ENCODE measurements around the gene FCF1. TPM values are rescaled to one million over a fixed set of nuclear protein-coding genes. Genes with fewer than 3 reads are reported as not detected.

FCF1 gene
- total and polyA plus RNA-seq, 9 of the 15 experiments (the other 6 are each of a cell fraction or from before 2014, with no cell fraction given) = 6.8 to 91.9 (median 40.0) TPM

GRCh38 chr14:74702293-74702692 lies 10.7 kb upstream of the FCF1 start (continued):
- TF ChIP-seq ZNF280A (IDR thresholded peaks at IDR 0.05; ENCODE audit: low read depth, partially characterized antibody) (peak; percentile 26), ELK3 (CRISPR knock-in tag; IDR thresholded peaks at IDR 0.05) (no peak)

- ATAC-seq (no peak), FAIRE-seq (no peak), DNase-seq (ENCODE audit: extremely low read depth in 1 of 4, low spot score in 3 of 4) (no peak)
- Histone ChIP-seq H4K20me1 (replicated peaks; ENCODE audit: control insufficient read depth, insufficient read depth, low read length) (no peaks in the 10 kb centered on the region), H3K79me2 (ENCODE audit: control insufficient read depth, insufficient read depth, low read length) (peaks cover 37% of the 10 kb centered on the region), H3K27me3 (ENCODE audit: control insufficient read depth in 2 of 2, insufficient read depth in 2 of 2, low read length in 2 of 2) (no peaks in the 10 kb centered on the region), H3K9me1 (ENCODE audit: control insufficient read depth, insufficient read depth, low read length) (no peaks in the 10 kb centered on the region), H3K9ac (ENCODE audit: insufficient read depth in 1 of 2, low read depth in 2 of 2, low read length in 2 of 2) (no peak overlapping the region), H3K36me3 (ENCODE audit: control insufficient read depth, insufficient read depth, low read length) (peaks cover 9% of the 10 kb centered on the region; the same call in 2 of the 3 replicates), H3K9me3 (replicated peaks; ENCODE audit: control insufficient read depth, insufficient read depth, low read depth, low read length) (no peaks in the 10 kb centered on the region; the same call in 1 of the 2 replicates), H3K4me1 (replicated peaks in 1 of 2; ENCODE audit: control insufficient read depth in 2 of 2, insufficient read depth in 2 of 2, low read length in 2 of 2) (no peaks in the 10 kb centered on the region), H3K27ac (ENCODE audit: extremely low read depth, low read depth, low read length) (no peak overlapping the region), H2AFZ (ENCODE audit: low read depth, low read length) (no peak overlapping the region), H3K4me3 (no peak overlapping the region), H3K4me2 (ENCODE audit: insufficient read depth, low read length) (no peak overlapping the region)
- in situ Hi-C loops (cut with MboI) (no loop called here), intact Hi-C loops (cut with micrococcal nuclease) (no loop called here)
- CTCF ChIA-PET (ENCODE audit: low intra/inter-chr PET ratio) = no interaction called here
- BruUV-seq (replicated peaks) = no TSS peak
- POLR2A ChIA-PET = interaction anchor here (0.9 kb wide), 1 partner anchor 8 kb away, joined by 3 read pairs; no protein-coding TSS in a partner anchor
- 88% methylated on average over 3 of the region's 3 CpGs for WGBS (ENCODE audit: insufficient coverage, low coverage, missing lambda C conversion rate)
- TF ChIP-seq SRF (CRISPR knock-in tag; IDR thresholded peaks at IDR 0.05) = no peak
- no peak for TF ChIP-seq ZNF146 (CRISPR knock-in tag; IDR thresholded peaks at IDR 0.05; ENCODE audit: unreplicated experiment)
- TF ChIP-seq CTBP1 (IDR thresholded peaks at IDR 0.05; ENCODE audit: borderline replicate concordance) = no peak
- no peak for TF ChIP-seq ATF2 (CRISPR knock-in tag; IDR thresholded peaks at IDR 0.05)
- no peak for TF ChIP-seq BRF1 (IDR thresholded peaks at IDR 0.05; ENCODE audit: borderline replicate concordance, extremely low read depth, insufficient read length)
- no peak for TF ChIP-seq ZNF395 (CRISPR knock-in tag; IDR thresholded peaks at IDR 0.05)
Observed at GRCh38 chr14:74703043-74703442, 9.9 kb upstream of the FCF1 start.
